GM20000 (cell line): ENCODE results near the gene PDGFC.
"Not testable (repeated sequence)": the region's sequence is repeated elsewhere in the genome, so short reads cannot be mapped to it uniquely, and the experiment has no call there.

Experiments used
- DNase-seq: peaks from one replicate; pipeline ENCODE4 v3.0.0; 2012; ENCODE audit warnings: low spot score
- TF ChIP-seq, protein P1 (sequence below): IDR thresholded peaks from 2 replicates; pipeline ENCODE4 v1.5.1; 2012; ENCODE audit warnings: mild to moderate bottlenecking, control low read depth; ENCODE audit errors: extremely low read depth, missing control alignments

The PDGFC gene

DNA sequence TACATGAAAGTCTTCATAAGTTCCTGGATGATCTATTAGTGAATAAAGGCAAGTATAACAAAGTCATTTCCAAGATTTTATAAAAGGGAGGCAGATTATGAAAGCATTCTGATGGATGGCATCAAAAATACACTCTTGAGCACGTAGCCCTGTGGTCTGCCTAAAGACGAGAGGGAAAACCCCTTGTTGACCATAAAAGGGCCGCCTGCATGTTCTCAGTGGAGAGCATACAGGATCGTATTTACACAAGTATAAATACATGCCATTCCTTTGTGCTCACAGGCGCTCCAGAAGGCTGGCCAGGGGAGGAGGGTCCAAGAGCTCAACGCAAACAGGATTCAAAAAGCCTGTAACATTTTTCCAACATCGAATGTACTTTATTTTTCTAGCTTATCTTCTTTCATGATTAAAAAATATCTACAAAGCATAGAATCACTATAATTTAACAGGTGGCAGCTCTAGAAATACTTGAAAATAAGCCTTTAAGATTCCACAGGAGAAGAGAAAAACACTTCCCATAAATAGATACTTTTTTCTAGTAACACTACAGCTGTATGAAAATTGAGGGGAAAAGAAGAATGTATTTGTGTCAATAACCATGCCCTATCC lies 29.6 kb downstream of the PDGFC start:
- DNase-seq, result no peak

DNA sequence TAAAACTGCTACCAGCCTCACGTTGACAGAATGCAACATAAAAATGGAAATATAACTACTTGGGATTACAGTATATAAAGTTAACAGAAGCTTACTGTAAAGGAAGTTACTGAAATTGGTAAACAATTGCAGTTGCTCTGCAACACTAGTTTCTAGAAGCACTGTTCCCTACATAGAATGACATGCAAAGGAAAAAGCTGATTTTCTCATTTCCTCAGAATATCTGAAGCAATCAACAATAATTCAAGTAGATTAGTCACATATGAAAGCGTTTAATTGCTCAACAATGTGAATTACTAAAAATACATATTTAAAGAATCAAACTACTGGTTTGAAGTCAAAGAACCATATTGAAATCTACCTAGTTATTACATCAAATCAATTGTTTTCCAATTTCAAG lies 31.8 kb downstream of the PDGFC start:
- DNase-seq, result no peak
- TF ChIP-seq, protein P1, sequence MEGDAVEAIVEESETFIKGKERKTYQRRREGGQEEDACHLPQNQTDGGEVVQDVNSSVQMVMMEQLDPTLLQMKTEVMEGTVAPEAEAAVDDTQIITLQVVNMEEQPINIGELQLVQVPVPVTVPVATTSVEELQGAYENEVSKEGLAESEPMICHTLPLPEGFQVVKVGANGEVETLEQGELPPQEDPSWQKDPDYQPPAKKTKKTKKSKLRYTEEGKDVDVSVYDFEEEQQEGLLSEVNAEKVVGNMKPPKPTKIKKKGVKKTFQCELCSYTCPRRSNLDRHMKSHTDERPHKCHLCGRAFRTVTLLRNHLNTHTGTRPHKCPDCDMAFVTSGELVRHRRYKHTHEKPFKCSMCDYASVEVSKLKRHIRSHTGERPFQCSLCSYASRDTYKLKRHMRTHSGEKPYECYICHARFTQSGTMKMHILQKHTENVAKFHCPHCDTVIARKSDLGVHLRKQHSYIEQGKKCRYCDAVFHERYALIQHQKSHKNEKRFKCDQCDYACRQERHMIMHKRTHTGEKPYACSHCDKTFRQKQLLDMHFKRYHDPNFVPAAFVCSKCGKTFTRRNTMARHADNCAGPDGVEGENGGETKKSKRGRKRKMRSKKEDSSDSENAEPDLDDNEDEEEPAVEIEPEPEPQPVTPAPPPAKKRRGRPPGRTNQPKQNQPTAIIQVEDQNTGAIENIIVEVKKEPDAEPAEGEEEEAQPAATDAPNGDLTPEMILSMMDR, result no peak

More for the DNA sequence above, 29.6 kb downstream of the PDGFC start:
- TF ChIP-seq, protein P1, result no peak

DNA sequence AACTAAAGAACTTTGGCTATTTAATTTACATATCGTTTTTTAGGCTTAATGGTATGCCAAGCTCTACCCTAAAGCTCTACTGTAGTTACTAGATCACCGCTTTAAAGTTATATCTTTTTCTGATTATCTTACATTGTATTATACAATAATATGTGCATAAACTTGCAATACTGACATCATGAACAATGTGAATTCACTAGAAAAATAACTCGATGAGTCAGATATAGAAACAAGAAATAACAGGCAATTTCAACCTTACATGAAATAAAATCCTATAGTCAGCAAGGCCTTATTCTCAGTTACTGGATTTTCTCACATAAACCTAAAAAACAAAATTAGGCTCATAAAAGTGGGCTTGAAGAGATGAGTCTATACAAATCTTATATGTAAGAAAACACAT lies 32.5 kb downstream of the PDGFC start:
- DNase-seq, result no peak
- TF ChIP-seq, protein P1, result no peak

DNA sequence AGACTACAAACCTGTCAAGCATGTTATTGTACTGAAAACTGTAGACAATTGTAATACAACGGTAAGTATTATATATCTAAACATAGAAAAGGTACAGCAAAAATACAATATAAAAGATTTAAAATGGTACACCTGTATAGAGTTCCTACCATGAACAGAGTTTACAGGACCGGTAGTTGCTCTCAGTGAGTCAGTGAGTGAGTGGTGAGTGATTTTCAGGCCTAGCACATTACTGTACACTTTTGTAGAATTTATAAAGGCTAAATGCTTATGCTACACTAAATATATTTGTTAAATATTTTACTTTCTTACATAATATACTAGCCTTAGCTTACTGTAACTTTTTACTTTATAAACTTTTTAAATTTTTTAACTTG lies 37.4 kb downstream of the PDGFC start:
- TF ChIP-seq, protein P1, result no peak
- no peak for DNase-seq

DNA sequence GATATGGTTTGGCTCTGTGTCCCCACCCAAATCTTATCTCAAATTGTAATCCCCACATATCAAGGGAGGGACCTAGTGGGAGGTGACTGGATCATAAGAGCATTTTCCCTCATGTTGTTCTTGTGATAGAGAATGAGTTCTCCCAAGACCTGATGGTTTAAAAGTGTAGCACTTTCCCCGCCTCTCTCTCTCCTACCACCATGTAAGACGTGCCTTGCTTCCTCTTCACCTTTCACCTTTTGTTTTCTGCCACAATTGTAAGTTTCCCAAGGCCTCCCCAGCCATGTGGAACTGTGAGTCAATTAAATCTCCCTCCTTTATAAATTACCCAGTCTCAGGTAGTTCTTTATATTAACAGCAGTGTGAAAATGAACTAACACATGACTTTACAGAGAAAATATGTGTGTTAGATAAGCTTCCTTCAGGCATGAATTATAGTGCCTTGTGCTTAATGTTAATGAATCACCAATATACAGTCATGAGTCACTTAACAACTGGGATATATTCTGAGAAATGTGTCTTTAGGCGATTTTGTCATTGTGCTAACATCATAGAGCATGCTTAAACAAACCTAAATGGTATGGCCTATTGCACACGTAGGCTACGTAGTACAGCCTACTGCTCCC lies 37.9 kb downstream of the PDGFC start:
- TF ChIP-seq, protein P1, result no peak
- DNase-seq, result no peak

DNA sequence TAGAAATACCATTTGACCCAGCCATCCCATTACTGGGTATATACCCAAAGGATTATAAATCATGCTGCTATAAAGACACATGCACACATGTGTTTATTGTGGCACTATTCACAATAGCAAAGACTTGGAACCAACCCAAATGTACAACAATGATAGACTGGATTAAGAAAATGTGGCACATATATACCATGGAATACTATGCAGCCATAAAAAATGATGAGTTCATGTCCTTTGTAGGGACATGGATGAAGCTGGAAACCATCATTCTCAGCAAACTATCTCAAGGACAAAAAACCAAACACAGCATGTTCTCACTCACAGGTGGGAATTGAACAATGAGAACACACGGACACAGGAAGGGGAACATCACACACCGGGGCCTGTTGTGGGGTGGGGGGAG lies 39.2 kb downstream of the PDGFC start:
- not testable (repeated sequence) for DNase-seq

DNA sequence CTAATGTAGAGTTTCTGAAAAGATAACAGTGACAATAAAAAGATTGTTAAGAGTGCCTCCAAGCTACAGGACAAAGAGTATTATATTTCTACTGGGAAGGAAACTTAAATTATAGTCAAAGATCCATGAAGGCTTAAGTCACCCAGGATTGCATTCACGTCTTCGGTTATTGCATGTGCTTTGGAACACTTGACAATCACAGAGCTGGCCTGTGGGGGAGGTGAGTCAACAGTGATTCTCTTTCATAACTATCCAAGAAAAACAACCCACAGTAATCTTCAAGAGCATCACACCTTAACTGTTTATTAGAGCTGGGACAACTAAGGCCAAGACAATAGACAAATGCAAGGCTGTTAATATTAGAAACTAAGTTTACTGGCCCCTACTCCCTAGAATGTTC lies 40.3 kb downstream of the PDGFC start:
- DNase-seq, result no peak
- TF ChIP-seq, protein P1, result no peak
